ENCODE results near the gene GHRHR. TPM values are rescaled to one million over a fixed set of nuclear protein-coding genes. Genes with fewer than 3 reads are reported as not detected.
A peak's percentile ranks its signal among the peaks of the same experiment; 100 is the strongest.

Gene GHRHR
- total RNA-seq, 4 donors from 2014 or later = not detected

DNA sequence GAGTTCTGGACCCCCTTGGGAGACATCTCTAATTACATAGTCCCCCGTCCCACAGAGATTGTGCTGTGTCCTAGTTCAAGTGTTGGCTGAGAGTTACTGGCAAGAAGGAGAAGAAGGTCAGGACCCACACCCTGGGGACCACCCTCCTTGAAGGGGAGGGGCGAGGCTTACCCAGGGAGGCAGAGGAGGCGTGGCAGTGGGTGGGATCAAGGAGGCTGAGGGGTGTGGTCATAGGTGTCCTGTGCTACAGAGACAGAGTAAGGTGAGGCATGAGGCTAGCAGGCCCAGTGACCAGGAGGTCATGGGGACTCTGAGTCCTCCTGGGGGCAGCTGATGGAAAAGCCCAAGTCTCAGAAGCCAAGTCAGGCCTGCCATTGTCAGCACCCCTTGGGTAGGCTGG, 59.0 kb downstream of the GHRHR start:
- no peaks in the 10 kb centered on the region for H3K27me3 ChIP-seq
- H3K4me3 ChIP-seq = no peak overlapping the region
- no peak for DNase-seq
- H3K4me1 ChIP-seq = no peaks in the 10 kb centered on the region
- H3K36me3 ChIP-seq = no peaks in the 10 kb centered on the region
- no peak for TF ChIP-seq POLR2A (IDR thresholded peaks at IDR 0.05)
- TF ChIP-seq, protein P1, sequence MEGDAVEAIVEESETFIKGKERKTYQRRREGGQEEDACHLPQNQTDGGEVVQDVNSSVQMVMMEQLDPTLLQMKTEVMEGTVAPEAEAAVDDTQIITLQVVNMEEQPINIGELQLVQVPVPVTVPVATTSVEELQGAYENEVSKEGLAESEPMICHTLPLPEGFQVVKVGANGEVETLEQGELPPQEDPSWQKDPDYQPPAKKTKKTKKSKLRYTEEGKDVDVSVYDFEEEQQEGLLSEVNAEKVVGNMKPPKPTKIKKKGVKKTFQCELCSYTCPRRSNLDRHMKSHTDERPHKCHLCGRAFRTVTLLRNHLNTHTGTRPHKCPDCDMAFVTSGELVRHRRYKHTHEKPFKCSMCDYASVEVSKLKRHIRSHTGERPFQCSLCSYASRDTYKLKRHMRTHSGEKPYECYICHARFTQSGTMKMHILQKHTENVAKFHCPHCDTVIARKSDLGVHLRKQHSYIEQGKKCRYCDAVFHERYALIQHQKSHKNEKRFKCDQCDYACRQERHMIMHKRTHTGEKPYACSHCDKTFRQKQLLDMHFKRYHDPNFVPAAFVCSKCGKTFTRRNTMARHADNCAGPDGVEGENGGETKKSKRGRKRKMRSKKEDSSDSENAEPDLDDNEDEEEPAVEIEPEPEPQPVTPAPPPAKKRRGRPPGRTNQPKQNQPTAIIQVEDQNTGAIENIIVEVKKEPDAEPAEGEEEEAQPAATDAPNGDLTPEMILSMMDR (IDR thresholded peaks at IDR 0.05) = no peak
- no peak overlapping the region for H3K27ac ChIP-seq
- intact Hi-C loops (cut with DNase I; ENCODE audit: low total_unique reads) = no loop called here
- H3K9me3 ChIP-seq = no peaks in the 10 kb centered on the region

DNA sequence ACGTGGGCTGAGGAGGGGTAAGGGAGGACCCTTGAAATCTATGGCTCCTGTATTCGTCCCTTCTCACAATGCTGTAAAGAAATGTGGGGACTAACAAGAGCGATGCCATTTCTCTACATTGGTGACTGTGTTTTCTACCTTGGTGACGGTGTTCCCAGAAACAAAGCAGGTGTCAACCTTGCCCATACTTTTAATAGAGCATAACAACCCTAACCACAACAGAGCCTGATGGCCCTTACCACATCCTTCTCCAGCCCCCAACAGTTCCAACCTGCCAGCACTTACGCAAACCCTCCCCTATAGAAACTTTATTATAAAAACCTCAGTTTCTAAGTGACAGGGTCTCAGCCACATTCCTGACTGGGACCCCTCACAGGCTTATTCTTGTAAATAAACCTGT, 60.1 kb downstream of the GHRHR start:
- DNase-seq = no peak
- Histone ChIP-seq H3K27ac (no peak overlapping the region), H3K4me1 (no peaks in the 10 kb centered on the region), H3K27me3 (no peaks in the 10 kb centered on the region), H3K9me3 (no peaks in the 10 kb centered on the region), H3K36me3 (no peaks in the 10 kb centered on the region), H3K4me3 (no peak overlapping the region)
- no peak for TF ChIP-seq POLR2A (IDR thresholded peaks at IDR 0.05)
- TF ChIP-seq, protein P1 (IDR thresholded peaks at IDR 0.05) = no peak
- intact Hi-C loops (cut with DNase I; ENCODE audit: low total_unique reads) = no loop called here

DNA sequence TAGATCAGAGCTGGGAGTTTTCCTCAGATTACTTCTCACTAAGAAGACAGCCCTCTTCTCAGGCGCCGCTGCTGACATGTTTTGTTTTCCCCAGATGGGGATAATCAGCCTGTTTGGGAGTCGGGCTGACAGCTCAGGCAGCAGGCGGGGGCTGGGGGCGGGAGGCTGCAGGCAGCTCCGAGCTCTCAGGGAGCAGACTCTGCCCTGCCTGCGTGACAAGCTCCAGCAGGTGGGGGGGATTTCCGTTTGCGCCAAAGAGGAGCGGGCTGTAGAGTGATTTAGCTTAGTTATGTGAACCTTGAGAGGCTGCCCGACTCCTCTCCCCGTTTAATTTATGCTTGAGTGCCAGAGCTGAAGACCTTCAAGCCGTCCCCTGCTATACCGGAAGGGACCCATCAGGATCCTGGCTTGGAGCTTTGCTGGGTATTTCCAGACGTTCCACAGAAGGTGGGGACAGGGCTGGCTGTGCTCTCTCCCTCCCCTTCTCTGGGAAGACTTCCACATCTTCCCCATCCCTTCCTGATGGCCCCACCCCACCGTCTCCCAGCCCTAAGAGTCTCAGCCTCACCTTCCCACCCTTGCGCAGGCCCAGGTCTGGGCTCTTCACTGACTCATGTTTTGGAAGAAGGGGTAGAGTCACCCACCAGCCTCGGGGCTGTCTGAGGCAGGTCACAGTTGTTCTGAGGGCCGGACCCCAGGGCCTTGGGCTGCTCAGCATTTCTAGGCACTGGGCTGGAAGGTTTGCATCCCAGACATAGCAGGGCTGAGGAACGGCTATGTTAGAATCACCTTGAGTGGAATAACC, 63.6 kb downstream of the GHRHR start:
- no peaks in the 10 kb centered on the region for H3K4me1 ChIP-seq
- peak; percentile 48 to 69 for DNase-seq
- H3K4me3 ChIP-seq = no peak overlapping the region
- H3K27me3 ChIP-seq = no peaks in the 10 kb centered on the region
- H3K36me3 ChIP-seq = no peaks in the 10 kb centered on the region
- intact Hi-C loops (cut with DNase I; ENCODE audit: low total_unique reads) = no loop called here
- H3K9me3 ChIP-seq = no peaks in the 10 kb centered on the region
- H3K27ac ChIP-seq = peak overlapping the region; percentile 60 to 71
- TF ChIP-seq, protein P1 (IDR thresholded peaks at IDR 0.05) = no peak
- no peak for TF ChIP-seq POLR2A (IDR thresholded peaks at IDR 0.05)

DNA sequence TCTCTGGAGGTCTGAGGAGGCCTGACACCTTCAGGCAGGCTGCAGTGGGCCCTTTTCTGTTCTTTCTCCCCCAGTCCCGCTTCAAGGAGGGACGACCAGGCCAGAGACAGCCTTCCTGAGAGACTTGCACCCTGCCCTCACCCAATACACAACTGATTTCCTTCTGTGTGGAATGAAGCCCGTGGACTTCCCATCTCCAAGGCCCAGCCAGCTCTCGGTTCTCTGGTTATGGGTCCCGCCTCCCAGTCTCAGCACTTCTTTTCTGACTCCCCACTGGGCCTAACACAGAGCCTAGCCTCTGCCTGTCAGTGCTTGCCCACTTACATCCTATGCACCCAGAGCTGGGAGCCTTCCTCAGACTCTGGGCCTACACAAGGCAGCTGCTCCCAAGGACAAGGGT, 64.3 kb downstream of the GHRHR start:
- intact Hi-C loops (cut with DNase I; ENCODE audit: low total_unique reads) = no loop called here
- Histone ChIP-seq H3K27ac (peak overlapping the region; percentile 60 to 71), H3K4me1 (no peaks in the 10 kb centered on the region), H3K9me3 (no peaks in the 10 kb centered on the region), H3K27me3 (no peaks in the 10 kb centered on the region), H3K36me3 (no peaks in the 10 kb centered on the region), H3K4me3 (no peak overlapping the region)
- no peak for TF ChIP-seq POLR2A (IDR thresholded peaks at IDR 0.05)
- TF ChIP-seq, protein P1 (IDR thresholded peaks at IDR 0.05) = no peak
- DNase-seq = no peak

DNA sequence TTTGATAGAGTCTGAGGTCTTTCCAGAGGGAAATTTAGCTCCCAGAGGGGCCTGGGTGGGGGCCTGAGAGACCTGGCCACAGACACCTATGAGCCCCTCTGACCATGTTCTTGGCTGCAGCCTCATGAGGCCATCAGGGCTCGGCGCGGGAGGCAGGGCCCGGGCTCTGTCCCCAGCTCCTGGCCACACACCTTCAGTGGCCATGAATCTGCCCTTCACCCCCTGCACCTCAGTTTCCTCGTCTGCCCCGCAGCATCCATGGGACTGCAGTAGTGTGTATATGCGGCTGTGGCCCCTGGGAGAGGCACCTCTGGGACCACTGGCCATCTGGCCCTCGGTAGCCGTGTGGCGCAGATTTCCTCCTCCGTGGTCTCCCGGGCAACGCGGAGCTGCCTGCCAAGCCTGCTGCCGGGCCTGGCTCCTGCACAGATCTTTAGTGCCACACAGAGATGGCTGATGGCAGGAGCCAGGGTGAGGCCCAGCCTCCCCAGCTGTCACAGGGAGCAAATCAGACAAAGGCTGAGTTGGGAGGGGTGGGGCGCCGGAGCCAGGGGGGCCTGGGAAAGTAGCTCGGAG, 64.8 kb downstream of the GHRHR start:
- intact Hi-C loops (cut with DNase I; ENCODE audit: low total_unique reads) = no loop called here
- TF ChIP-seq, protein P1 (IDR thresholded peaks at IDR 0.05) = no peak
- no peak for TF ChIP-seq POLR2A (IDR thresholded peaks at IDR 0.05)
- Histone ChIP-seq H3K36me3 (no peaks in the 10 kb centered on the region), H3K4me1 (no peaks in the 10 kb centered on the region), H3K4me3 (no peak overlapping the region), H3K27ac (peak overlapping the region in 1 of 2 donors; percentile 71), H3K9me3 (no peaks in the 10 kb centered on the region), H3K27me3 (no peaks in the 10 kb centered on the region)
- DNase-seq = no peak

Measured in uterus (tissue), 4 donors.